ENCODE measurements around the gene TRMO. TPM values are rescaled to one million over a fixed set of nuclear protein-coding genes. Genes with fewer than 3 reads are reported as not detected.

TRMO gene
- total RNA-seq, 1 donor from 2014 or later: 9.5 TPM

DNA sequence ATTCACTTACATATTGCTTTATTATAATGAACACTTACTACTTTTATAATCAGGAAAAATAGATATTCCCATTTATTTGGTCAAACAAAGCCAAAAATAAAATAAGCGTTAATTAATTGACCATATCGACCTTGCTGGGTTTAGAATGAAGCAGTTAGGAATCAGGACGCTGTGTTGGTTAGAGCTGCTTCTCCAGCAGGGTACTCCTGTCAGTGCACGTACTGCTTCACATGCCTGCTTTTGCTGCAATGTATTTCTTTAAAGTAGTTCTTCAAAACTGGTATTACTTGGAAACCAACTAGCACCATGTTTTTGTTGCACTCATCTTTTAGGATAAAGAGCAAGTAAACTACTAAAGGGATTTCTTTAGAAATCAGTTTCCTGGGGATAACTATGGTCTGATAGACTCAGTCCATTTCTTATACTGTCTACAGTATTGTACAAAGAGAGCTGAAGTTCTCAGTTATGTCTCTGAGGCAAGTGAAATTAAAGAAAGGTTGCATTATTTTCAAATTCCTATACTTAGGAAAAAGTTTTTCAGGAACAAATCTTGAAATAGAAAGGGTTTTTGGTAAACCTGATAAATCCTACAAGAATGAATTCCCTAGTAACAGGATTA lies 6.8 kb upstream of the TRMO start:
- H3K4me1 Mint-ChIP-seq (ENCODE audit: low read depth): peaks cover 1% of the 10 kb centered on the region
- no peak overlapping the region for H3K4me3 Mint-ChIP-seq (ENCODE audit: unreplicated experiment)
- TF ChIP-seq, protein P1, sequence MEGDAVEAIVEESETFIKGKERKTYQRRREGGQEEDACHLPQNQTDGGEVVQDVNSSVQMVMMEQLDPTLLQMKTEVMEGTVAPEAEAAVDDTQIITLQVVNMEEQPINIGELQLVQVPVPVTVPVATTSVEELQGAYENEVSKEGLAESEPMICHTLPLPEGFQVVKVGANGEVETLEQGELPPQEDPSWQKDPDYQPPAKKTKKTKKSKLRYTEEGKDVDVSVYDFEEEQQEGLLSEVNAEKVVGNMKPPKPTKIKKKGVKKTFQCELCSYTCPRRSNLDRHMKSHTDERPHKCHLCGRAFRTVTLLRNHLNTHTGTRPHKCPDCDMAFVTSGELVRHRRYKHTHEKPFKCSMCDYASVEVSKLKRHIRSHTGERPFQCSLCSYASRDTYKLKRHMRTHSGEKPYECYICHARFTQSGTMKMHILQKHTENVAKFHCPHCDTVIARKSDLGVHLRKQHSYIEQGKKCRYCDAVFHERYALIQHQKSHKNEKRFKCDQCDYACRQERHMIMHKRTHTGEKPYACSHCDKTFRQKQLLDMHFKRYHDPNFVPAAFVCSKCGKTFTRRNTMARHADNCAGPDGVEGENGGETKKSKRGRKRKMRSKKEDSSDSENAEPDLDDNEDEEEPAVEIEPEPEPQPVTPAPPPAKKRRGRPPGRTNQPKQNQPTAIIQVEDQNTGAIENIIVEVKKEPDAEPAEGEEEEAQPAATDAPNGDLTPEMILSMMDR (IDR thresholded peaks at IDR 0.05): no peak
- no peak overlapping the region for H3K27ac Mint-ChIP-seq (ENCODE audit: unreplicated experiment)
- DNase-seq (ENCODE audit: low spot score): no peak
- no peaks in the 10 kb centered on the region for H3K9me3 Mint-ChIP-seq (ENCODE audit: low read depth)
- peaks cover 42% of the 10 kb centered on the region for H3K27me3 Mint-ChIP-seq (ENCODE audit: low read depth)
- no peaks in the 10 kb centered on the region for H3K36me3 Mint-ChIP-seq (ENCODE audit: low read depth)

DNA sequence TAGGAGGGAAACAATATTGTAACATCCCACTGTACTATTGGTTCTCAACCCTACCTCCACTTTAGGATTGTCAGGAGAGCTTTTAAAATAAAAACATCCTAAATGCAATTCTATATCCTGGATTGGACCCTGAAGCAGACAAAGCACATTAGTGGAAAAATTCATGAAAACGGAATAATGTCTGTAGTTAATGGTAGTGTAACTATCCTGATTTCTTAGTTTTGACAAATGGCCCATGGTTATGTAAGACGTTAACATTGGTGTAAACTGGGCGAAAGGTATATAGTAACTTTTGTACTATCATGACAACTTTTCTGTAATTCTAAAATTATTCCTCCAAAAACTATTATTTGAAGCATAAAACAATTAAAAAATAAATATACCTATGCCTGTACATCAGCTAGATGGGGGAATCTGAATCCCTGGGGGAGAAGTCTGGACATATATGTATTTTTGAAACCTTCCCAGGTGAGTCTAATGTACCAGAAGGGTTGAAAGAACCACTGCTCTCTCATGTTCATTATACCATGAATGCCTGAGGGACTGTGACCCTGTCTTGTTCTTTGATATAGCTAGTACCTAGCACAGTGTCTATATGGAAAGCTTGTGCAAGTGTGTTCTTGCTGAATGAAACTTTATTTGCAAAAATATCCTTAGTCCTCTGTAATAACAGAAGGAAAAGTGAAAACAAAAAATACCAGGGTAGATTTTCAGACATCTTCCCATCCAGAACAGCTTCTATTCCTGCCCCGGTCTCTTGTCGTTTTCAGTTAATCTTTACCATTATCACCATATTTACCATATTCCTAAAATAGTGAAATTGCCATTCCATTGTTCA lies 3.4 kb upstream of the TRMO start:
- TF ChIP-seq, protein P1 (IDR thresholded peaks at IDR 0.05): no peak
- Mint-ChIP-seq H3K27ac (ENCODE audit: unreplicated experiment) (no peak overlapping the region), H3K27me3 (ENCODE audit: low read depth) (peaks cover 26% of the 10 kb centered on the region), H3K4me1 (ENCODE audit: low read depth) (peaks cover 26% of the 10 kb centered on the region), H3K4me3 (ENCODE audit: unreplicated experiment) (no peak overlapping the region), H3K36me3 (ENCODE audit: low read depth) (no peaks in the 10 kb centered on the region), H3K9me3 (ENCODE audit: low read depth) (no peaks in the 10 kb centered on the region)
- no peak for DNase-seq (ENCODE audit: low spot score)

DNA sequence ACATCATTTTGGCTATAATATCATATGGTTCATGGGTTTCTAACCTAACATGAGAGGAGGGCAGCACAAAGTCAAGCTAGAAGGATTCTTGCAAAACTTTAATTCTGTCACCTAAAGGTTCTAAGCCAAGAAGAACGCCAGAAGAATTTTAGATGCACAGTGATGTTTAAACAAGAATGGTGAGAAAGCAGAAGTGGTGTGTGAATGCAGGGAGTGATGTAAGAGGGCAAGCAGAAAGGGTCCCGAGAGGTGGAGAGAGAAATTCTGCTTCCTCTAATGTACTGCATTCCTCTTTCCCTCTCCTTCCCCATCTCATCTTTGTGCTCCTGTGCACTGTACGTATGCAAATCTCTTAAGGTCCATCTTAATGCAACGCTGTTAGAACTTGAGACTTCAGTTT lies 2.1 kb upstream of the TRMO start:
- TF ChIP-seq, protein P1 (IDR thresholded peaks at IDR 0.05): no peak
- no peak overlapping the region for H3K27ac Mint-ChIP-seq (ENCODE audit: unreplicated experiment)
- no peak overlapping the region for H3K4me3 Mint-ChIP-seq (ENCODE audit: unreplicated experiment)
- peaks cover 32% of the 10 kb centered on the region for H3K4me1 Mint-ChIP-seq (ENCODE audit: low read depth)
- no peak for DNase-seq (ENCODE audit: low spot score)
- H3K27me3 Mint-ChIP-seq (ENCODE audit: low read depth): peaks cover 17% of the 10 kb centered on the region
- H3K9me3 Mint-ChIP-seq (ENCODE audit: low read depth): no peaks in the 10 kb centered on the region
- no peaks in the 10 kb centered on the region for H3K36me3 Mint-ChIP-seq (ENCODE audit: low read depth)

DNA sequence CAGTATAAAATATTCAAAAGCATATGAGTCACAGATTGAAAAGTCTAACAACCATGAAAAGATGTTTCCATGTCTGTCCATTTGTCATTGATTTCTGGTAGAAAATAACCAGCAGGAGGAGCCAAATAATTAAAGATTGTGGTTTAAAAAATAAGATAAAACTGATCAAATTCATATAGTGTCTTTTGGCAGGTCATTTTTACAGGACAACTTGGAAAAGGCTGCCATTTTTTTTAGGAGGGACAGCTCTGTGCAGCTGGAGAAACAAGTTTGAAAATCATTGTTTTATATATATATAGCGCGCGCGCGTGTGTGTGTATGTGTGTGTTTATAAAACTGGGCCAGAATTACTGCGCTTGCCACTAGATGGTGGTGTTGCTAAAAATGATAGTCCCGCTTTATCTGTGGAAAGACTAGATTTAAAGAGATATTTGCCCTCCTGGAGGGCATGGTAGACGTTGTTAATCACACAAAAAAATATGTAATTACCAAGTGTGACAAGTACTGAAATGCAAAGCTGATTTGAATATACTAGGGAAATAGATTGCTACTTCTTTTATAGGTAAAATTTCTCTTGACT lies 1.3 kb upstream of the TRMO start:
- Mint-ChIP-seq H3K9me3 (ENCODE audit: low read depth) (no peaks in the 10 kb centered on the region), H3K27ac (ENCODE audit: unreplicated experiment) (peak overlapping the region; percentile 80), H3K4me1 (ENCODE audit: low read depth) (peaks cover 32% of the 10 kb centered on the region), H3K36me3 (ENCODE audit: low read depth) (no peaks in the 10 kb centered on the region), H3K4me3 (ENCODE audit: unreplicated experiment) (peak overlapping the region; percentile 57), H3K27me3 (ENCODE audit: low read depth) (peaks cover 12% of the 10 kb centered on the region)
- no peak for DNase-seq (ENCODE audit: low spot score)
- TF ChIP-seq, protein P1 (IDR thresholded peaks at IDR 0.05): peak; percentile 99

DNA sequence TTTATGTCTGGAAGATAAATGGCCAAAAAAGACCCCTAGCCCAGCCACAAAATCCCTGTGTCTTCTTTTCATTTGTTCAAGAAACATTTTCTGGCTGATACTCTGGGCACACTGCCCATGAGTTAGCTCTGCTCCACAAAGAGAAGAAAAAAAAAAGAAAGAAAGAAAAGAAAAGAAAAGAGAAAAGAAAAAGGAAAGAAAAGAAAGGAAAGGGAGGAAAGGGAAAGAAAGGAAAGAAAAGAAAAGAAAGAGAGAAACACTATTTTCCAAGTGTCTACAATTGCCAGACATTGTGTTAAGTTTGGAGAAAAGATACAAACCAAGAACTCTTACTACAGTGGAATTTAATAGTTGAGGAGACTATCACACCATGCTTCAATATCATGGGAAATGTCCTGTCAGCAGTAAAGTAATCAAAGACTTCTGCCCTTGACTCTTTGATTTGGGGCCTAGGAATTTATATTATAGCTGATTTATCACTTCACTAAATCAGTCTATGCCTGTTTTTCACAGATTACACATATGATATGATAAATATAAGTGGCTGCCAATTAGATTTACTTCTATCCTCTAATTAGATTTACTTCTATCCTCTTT lies 3.0 kb downstream of the TRMO start:
- no peak overlapping the region for H3K27ac Mint-ChIP-seq (ENCODE audit: unreplicated experiment)
- no peaks in the 10 kb centered on the region for H3K27me3 Mint-ChIP-seq (ENCODE audit: low read depth)
- no peak overlapping the region for H3K4me3 Mint-ChIP-seq (ENCODE audit: unreplicated experiment)
- TF ChIP-seq, protein P1 (IDR thresholded peaks at IDR 0.05): no peak
- peaks cover 4% of the 10 kb centered on the region for H3K36me3 Mint-ChIP-seq (ENCODE audit: low read depth)
- no peak for DNase-seq (ENCODE audit: low spot score)
- H3K9me3 Mint-ChIP-seq (ENCODE audit: low read depth): no peaks in the 10 kb centered on the region
- H3K4me1 Mint-ChIP-seq (ENCODE audit: low read depth): peaks cover 32% of the 10 kb centered on the region
